HG03196 (cell line): Measurements from ENCODE around the gene SFXN2.
A peak's percentile ranks its signal among the peaks of the same experiment; 100 is the strongest.
"Not testable (repeated sequence)": the region's sequence is repeated elsewhere in the genome, so short reads cannot be mapped to it uniquely, and the experiment has no call there.

Experiments
- ATAC-seq: cut with Tn5 transposase; IDR thresholded peaks from one replicate; pipeline ENCODE4 v1.9.1; 2021; ENCODE audit not compliant: unreplicated experiment

Gene SFXN2

DNA sequence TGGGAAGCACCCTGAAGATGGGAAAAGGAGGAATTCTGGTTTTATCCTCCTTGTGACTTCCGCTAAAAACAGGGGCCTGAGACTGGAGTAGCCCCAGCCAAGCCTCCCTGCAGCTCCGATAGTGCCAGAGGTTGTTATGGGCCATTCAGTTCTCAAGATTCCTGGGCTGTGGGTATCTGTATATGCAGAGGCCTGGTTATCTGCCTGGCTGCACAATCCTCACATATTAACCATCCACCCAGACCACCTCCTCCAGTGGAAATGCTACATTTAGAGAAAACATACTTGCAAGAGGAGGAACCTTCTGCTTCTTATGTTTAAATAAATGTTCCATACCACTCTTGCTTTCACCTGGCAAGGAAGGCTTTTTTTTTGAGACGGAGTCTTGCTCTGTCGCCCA, 34.8 kb upstream of the SFXN2 start:
- no peak for ATAC-seq

GRCh38 chr10:102681696-102682095, 32.7 kb upstream of the SFXN2 start:
- ATAC-seq = no peak

- no peak for ATAC-seq
Measured at GRCh38 chr10:102682416-102682815, 32.0 kb upstream of the SFXN2 start.

- ATAC-seq = no peak
Measured at GRCh38 chr10:102682981-102683380, 31.5 kb upstream of the SFXN2 start.

GRCh38 chr10:102683736-102684135, 30.7 kb upstream of the SFXN2 start:
- no peak for ATAC-seq

DNA sequence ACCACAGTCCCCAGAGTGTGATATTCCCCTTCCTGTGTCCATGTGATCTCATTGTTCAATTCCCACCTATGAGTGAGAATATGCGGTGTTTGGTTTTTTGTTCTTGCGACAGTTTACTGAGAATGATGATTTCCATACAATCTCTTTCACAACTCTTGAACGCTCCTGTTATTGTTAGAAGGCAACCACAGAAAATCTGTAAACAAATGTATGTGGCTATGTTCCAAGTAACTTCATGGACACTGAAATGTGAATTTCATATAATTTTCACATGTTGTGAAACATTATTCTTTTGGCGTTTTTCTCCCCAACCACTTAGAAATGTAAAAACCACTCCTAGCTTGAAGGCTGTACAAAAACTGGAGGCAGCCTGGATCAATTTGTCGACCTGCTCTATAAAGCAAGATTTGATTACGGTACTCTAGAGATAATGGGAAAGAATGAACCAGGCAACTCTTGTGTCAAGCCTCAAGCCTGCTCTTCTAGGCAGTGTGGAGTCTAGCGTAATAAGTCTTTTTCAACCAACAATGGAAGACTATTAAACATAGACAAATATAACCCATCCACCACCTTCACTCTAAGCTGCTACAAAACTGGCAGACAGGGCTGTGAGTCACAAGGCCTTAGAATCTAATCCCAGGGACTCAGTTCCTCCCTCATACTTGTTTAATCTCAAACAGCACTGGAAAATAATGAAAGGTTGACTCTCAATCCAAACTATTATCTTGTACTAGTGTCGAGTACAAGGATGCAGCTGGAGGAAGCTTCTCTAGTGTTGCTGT, 23.0 kb upstream of the SFXN2 start:
- ATAC-seq = no peak

DNA sequence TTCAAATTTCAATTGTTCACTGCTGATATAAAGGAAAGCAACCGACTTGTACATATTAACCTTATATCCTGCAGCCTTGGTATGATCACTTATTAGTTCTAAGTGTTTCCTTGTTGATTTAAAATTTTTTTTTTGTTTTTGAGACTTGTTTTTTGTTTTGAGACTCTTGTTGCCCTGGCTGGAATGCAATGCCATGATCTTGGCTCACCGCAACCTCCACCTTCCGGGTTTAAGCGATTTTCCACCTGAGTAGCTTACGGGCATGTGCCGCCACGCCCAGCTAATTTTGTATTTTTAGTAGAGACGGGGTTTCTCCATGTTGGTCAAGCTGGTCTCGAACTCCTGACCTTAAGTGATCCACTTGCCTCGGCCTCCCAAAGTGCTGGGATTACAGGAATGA, 19.0 kb upstream of the SFXN2 start:
- not testable (repeated sequence) for ATAC-seq

DNA sequence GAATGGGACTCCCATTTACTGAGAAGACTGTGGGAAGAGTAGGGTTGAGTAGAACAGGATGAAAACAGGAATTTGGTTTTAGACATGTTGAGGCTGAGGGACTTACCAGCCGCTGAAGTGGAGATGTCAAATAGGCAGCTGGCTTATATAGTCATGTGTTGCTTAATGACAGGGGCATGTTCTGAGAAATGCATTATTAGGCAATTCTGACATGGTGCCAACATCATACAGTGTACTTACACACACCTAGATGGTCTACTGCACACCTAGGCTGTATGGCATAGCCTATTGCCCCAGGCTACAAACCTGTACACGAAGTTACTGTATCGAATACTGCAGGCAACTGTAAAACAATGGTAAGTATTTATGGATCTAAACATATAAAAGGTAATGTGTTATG, 17.7 kb upstream of the SFXN2 start:
- no peak for ATAC-seq

GRCh38 chr10:102698894-102699293, 15.5 kb upstream of the SFXN2 start:
- no peak for ATAC-seq

GRCh38 chr10:102701272-102701671, 13.2 kb upstream of the SFXN2 start:
- ATAC-seq = no peak

GRCh38 chr10:102701796-102702195, 12.6 kb upstream of the SFXN2 start:
- ATAC-seq = no peak

DNA sequence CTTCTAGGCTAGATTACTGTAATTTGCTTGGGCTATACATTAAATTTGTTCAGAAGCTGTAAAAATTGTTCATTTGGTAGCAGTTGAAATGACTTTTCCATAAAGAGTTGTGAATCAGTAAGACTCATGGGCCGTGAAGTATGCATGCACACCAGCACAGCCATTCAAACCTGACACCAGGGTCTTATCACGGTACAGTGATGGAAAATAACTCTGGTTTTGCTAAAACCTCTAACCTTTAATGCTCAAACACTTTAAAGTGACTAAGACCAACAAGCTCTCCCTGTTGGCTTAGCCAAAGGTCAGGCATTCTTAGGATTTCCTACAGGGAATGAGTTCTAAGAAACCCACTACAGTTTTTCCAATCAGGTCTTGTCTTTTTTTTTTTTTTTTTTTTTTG, 11.7 kb upstream of the SFXN2 start:
- no peak for ATAC-seq

DNA sequence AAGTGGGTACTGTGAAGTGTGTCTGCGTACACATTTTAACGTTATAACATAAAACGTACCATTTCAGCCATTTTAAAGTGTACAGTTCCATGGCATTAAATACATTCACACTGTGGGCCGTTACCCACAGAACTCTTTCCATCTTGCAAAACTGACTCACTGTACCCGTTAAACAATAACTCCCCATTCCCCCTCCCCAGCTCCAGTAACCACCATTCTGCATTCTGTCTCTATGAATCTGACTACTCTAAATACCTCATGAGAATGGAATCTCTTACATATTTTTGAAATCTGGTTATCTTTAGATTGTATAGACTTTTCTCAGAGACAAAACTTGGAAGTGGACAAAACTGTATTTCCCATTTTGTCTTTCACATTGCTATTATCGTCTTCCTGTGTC, 9.5 kb upstream of the SFXN2 start:
- ATAC-seq = no peak

DNA sequence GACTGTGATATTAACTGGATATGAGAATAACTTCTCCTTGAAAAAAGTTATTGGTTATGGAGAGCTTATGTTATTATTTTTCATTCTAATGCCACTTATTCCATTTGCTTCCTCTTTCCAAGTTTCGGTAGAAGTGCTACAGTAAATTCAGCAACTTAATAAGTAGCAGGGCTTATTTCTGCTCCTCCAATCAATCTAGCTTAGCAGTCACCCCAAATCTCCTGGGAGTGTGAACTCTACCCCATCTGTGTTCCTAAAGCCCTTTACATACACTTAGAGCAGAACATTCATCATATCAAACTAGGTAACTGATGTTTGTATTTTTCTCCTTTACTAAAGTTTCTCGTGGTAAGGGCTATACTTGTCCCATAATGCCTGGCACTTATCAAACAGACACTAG, 8.9 kb upstream of the SFXN2 start:
- no peak for ATAC-seq

DNA sequence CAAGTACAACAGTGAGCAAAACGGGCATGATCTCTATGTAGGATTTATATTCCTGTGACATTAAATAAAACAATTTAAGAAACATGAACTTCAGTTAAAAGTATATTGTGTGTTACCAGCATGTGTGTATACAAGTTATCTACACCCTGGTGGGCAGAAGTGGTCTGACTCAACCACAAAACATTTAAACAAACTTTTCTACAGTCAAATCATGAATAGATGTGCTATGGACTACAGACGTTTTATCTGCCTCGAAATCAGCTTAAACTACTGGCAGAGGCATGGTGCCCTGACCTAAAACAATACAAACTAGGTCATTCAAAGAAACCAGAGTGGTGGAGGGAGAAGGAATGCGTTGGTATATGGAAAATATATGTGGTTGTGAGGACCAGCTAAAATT, 3.8 kb upstream of the SFXN2 start:
- no peak for ATAC-seq

DNA sequence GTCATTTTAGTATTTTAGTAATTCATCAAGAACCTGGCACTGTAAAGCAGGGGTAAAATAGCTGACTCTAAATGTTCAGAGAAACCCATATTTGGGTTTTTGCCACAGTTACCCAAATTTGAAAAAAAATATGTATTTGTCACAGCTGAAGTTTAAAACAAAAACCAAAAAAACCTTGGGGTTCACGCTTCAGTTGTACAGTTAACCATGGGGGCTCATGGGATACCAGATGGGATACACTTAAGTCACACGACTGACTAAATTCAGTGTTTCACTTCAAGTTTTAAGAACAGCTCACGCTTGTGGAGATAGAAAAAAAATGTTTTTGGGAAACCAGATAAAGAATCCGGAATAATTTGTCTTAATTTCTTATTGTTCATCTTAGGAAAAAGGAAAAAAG, 2.3 kb upstream of the SFXN2 start:
- ATAC-seq = no peak

- no peak for ATAC-seq
Measured at GRCh38 chr10:102712843-102713538, 1.4 kb upstream of the SFXN2 start.

- ATAC-seq = no peak
Measured at GRCh38 chr10:102713539-102713813, 960 bp upstream of the SFXN2 start.

- peak; percentile 78 for ATAC-seq
Measured at GRCh38 chr10:102713814-102714620, 419 bp upstream of the SFXN2 start, which contains the start of gene ARL3. Gene ARL3 (minus strand): TSS chr10:102714397. CDS start chr10:102714275, 122 bp downstream.

GRCh38 chr10:102715880-102716279, 1.4 kb downstream of the SFXN2 start:
- ATAC-seq = no peak

GRCh38 chr10:102716900-102717565, 2.6 kb downstream of the SFXN2 start:
- not testable (repeated sequence) for ATAC-seq
